Right atrium auricular region (tissue), 2 donors: Measurements from ENCODE around the gene CTNND2. TPM values are rescaled to one million over a fixed set of nuclear protein-coding genes. Genes with fewer than 3 reads are reported as not detected.

Source experiments
- DNase-seq: peaks from one replicate; pipeline ENCODE4 v3.0.0-alpha.2; 2019; ENCODE audit warnings: low spot score
- H3K27ac ChIP-seq, 2 donors: fragments of 200-600 bp; sonication (generic); 1 replicate in 1 of 2; 2 replicates in 1 of 2; pipeline ENCODE4 v1.5.1; 2016 to 2019
- H3K27me3 ChIP-seq, 2 donors: fragments of 200-600 bp; sonication (generic); one replicate each; pipeline versions ENCODE4 v1.5.1 to v1.6.0; 2017 to 2019
- H3K36me3 ChIP-seq: fragments of 200-600 bp; sonication (generic); one replicate; pipeline ENCODE4 v1.5.1; 2016
- H3K4me1 ChIP-seq, 2 donors: fragments of 200-600 bp; sonication (generic); one replicate each; pipeline versions ENCODE4 v1.5.1 to v1.6.0; 2017 to 2019
- H3K4me3 ChIP-seq, 2 donors: fragments of 200-600 bp; sonication (generic); 1 replicate in 1 of 2; 2 replicates in 1 of 2; pipeline ENCODE4 v1.5.1; 2017 to 2019; ENCODE audit warnings: mild to moderate bottlenecking in 1 of 2, moderate library complexity in 1 of 2
- H3K9me3 ChIP-seq, 2 donors: fragments of 200-600 bp; sonication (generic); one replicate each; pipeline ENCODE4 v1.5.1; 2019
- total RNA-seq, 2 donors: library from RNA; depleted of rRNA; stranded (reverse); fragments of >200 nt; gene quantifications; one replicate each; pipeline ENCODE4 v1.1.0, GENCODE V29; 2016
- TF ChIP-seq, protein P1 (sequence below), 2 donors: fragments of 200-600 bp; sonication (generic); IDR thresholded peaks; one replicate each; pipeline ENCODE4 v1.5.1; 2019; ENCODE audit warnings: antibody characterized with exemption in 2 of 2

Gene CTNND2
- total RNA-seq, 2 donors from 2014 or later: 8.6 to 9.0 TPM

DNA sequence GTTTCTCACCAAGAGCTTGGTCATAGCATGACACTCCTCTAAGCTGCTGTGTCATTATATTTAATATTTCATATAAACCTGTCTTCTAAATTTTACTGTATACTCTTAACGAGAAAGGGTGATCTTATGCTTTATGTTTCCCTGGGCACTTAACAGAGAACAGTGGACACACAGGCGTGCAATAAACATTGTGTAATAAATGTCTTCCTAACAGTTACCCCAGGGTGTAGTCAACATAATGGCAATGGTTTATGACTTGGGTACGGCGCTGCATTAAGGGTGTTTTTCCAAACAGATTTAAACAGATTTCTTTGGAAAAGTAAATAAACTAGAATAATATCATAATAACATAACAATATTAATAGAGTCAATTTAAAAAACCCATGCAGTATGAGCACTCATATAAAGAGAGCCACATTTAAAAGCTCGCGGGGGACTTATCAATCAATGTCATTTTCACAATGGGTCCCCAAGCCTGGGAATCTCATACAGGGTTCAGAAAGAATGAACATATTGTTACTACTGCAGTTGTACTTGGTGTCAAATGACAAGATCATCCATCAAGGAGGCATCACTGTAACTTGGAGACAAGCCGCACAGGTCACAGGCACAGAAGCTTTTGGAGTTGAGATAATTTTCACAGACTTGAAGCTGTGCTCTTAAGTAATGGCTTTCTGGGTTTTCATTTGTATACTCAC lies 376.4 kb downstream of the CTNND2 start:
- no peak for DNase-seq
- H3K36me3 ChIP-seq: no peaks in the 10 kb centered on the region
- no peak overlapping the region for H3K27ac ChIP-seq
- no peaks in the 10 kb centered on the region for H3K27me3 ChIP-seq
- H3K9me3 ChIP-seq: no peaks in the 10 kb centered on the region
- H3K4me3 ChIP-seq: no peak overlapping the region
- TF ChIP-seq, protein P1, sequence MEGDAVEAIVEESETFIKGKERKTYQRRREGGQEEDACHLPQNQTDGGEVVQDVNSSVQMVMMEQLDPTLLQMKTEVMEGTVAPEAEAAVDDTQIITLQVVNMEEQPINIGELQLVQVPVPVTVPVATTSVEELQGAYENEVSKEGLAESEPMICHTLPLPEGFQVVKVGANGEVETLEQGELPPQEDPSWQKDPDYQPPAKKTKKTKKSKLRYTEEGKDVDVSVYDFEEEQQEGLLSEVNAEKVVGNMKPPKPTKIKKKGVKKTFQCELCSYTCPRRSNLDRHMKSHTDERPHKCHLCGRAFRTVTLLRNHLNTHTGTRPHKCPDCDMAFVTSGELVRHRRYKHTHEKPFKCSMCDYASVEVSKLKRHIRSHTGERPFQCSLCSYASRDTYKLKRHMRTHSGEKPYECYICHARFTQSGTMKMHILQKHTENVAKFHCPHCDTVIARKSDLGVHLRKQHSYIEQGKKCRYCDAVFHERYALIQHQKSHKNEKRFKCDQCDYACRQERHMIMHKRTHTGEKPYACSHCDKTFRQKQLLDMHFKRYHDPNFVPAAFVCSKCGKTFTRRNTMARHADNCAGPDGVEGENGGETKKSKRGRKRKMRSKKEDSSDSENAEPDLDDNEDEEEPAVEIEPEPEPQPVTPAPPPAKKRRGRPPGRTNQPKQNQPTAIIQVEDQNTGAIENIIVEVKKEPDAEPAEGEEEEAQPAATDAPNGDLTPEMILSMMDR (IDR thresholded peaks at IDR 0.05): no peak
- peaks cover 0 to 7% of the 10 kb centered on the region in 2 donors for H3K4me1 ChIP-seq

DNA sequence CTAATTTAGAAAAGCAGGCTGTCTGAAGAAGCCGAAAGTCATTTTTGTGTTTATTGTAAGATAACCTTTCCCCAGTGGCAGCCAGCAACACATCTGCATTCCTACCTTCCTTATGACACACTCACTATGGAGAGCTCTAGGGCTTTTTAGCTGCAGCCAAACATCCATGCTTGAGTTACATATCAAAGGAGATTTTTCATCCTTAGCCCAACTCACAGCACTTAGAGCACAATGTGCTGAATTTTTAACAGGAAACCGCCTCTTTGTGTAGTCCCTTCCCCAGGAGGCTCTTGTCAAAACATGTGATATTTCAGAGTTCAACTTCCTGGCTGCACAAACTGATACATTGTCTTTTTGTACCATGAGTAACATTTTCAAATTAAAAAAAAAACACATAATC lies 379.2 kb downstream of the CTNND2 start:
- TF ChIP-seq, protein P1 (IDR thresholded peaks at IDR 0.05): no peak
- DNase-seq: no peak

DNA sequence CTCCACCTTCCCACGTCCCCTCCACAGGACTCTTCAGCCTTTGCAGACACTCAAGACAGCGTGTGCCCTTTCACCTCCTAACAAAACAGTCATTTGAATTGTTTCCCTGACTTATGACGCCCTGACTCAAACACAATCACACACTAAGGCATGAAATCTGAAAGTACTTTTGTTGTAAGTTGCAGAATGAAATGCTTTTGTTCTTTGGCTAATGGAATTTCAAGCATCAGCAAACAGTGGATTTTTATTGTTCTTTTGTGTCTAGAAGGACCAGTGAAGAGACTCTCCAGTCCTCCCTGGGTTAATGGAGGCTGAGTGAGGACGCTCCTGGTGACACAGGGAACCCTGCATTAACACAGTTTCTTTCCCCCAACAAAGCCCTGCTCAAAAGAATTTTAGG lies 380.1 kb downstream of the CTNND2 start:
- H3K36me3 ChIP-seq: no peaks in the 10 kb centered on the region
- no peaks in the 10 kb centered on the region for H3K27me3 ChIP-seq
- no peaks in the 10 kb centered on the region for H3K4me1 ChIP-seq
- H3K4me3 ChIP-seq: no peak overlapping the region
- H3K9me3 ChIP-seq: no peaks in the 10 kb centered on the region
- DNase-seq: no peak
- TF ChIP-seq, protein P1 (IDR thresholded peaks at IDR 0.05): no peak
- H3K27ac ChIP-seq: no peak overlapping the region

More for the DNA sequence above, 379.2 kb downstream of the CTNND2 start:
- Histone ChIP-seq H3K27ac (no peak overlapping the region), H3K4me3 (no peak overlapping the region), H3K9me3 (no peaks in the 10 kb centered on the region), H3K4me1 (peaks cover 0 to 3% of the 10 kb centered on the region in 2 donors), H3K27me3 (no peaks in the 10 kb centered on the region), H3K36me3 (no peaks in the 10 kb centered on the region)

DNA sequence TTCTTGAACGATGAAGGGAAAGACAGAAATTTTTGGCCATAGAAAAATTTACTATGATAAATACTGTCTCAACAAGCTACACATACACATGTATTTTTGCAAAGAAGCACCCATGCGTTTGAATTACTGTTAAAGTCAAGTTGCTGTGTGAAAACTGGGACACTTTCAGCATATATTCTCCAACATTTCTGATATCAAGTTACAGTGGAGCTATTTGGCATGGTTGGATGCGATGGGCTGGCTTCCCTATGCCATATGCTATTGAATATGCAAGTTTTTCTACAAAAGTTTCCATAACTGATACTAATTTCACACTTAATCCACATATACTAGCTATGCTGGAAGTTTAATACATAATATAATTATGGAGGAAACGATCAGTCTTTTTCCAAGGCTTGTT lies 381.4 kb downstream of the CTNND2 start:
- DNase-seq: no peak
- TF ChIP-seq, protein P1 (IDR thresholded peaks at IDR 0.05): no peak
- H3K27me3 ChIP-seq: no peaks in the 10 kb centered on the region

GRCh38 chr5:11520241-11520930 lies 383.9 kb downstream of the CTNND2 start:
- no peaks in the 10 kb centered on the region for H3K4me1 ChIP-seq
- no peaks in the 10 kb centered on the region for H3K36me3 ChIP-seq
- H3K9me3 ChIP-seq: no peaks in the 10 kb centered on the region
- H3K4me3 ChIP-seq: no peak overlapping the region
- no peak overlapping the region for H3K27ac ChIP-seq
- DNase-seq: no peak
- TF ChIP-seq, protein P1 (IDR thresholded peaks at IDR 0.05): no peak
- H3K27me3 ChIP-seq: no peaks in the 10 kb centered on the region

More for the DNA sequence above, 381.4 kb downstream of the CTNND2 start:
- Histone ChIP-seq H3K9me3 (no peaks in the 10 kb centered on the region), H3K4me1 (no peaks in the 10 kb centered on the region), H3K36me3 (no peaks in the 10 kb centered on the region), H3K27ac (no peak overlapping the region), H3K4me3 (no peak overlapping the region)
